ENCODE results near the gene PTPRN2.

The PTPRN2 gene

DNA sequence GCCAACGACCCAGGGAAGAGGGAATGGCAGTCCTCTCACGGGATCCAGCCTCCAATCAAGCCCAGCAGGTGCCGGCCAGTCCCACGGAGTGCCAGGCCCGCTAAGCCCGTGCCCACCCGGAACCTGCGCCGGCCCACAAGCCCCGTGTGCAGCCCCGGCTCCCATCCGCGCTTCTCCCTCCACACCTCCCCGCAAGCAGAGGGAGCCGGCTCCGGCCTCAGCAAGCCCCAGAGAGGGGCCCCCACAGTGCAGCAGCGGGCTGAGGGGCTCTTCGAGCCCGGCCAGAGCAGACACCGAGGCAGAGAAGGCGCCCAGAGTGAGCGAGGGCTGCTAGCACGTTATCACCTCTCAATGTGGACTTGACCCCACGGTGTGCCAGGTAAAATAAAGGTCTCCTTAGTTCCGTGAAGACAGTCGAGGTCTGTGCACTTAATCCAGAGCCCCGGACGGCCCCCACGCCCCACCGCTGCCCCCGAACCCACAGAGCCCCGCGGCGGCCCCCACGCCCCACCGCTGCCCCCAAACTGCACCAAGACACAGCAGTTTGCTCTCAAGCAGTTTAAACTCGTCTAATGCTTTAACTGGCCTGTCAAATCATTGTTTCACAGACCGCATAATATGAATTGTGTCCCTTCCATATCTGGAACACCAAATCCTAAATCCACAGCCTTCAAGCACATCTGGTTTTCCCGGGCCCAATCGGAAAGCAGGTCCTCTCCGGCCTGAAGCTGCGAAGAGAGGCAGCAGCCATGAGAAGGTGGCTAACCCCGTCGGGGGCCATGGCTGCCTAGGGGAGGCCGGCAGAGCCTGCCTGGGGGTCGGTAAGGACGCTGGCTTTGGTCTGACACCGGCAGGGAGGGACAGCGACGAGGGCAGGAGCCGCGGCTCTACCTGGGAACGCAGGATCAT, 307.8 kb downstream of the PTPRN2 start:
- Histone ChIP-seq H4K91ac (ENCODE audit: low read depth, low read length, poor library complexity) (no peak overlapping the region), H4K8ac (ENCODE audit: low read depth, low read length) (no peak overlapping the region), H3K4ac (ENCODE audit: low read length) (no peak overlapping the region), H3K27me3 (ENCODE audit: control insufficient read depth in 3 of 3, insufficient read depth in 3 of 3, low read depth in 1 of 3, low read length in 3 of 3) (peaks cover 0 to 9% (median 0%) of the 10 kb centered on the region in 3 experiments), H2AK5ac (ENCODE audit: low read depth, low read length) (peak overlapping the region; percentile 35), H2BK12ac (ENCODE audit: low read length) (peak overlapping the region; percentile 58), H3K4me1 (ENCODE audit: control insufficient read depth in 2 of 2, insufficient read depth in 1 of 2, low read depth in 1 of 2, low read length in 2 of 2) (no peaks in the 10 kb centered on the region), H2BK15ac (ENCODE audit: low read length) (peak overlapping the region; percentile 58), H3K18ac (ENCODE audit: low read length) (peak overlapping the region; percentile 55), H3K9me3 (replicated peaks in 1 of 2; ENCODE audit: control insufficient read depth in 2 of 2, insufficient read depth in 1 of 2, low read depth in 1 of 2, low read length in 2 of 2) (peaks cover 0 to 8% of the 10 kb centered on the region in 2 donors), H3K79me1 (ENCODE audit: low read depth, low read length) (no peaks in the 10 kb centered on the region), H3K27ac (replicated peaks; ENCODE audit: low read length) (no peak overlapping the region), H3K14ac (ENCODE audit: low read length) (peak overlapping the region; percentile 89), H2AFZ (ENCODE audit: low read length) (no peak overlapping the region), H3K36me3 (replicated peaks in 1 of 2; ENCODE audit: control insufficient read depth in 2 of 2, insufficient read depth in 2 of 2, low read length in 2 of 2) (no peaks in the 10 kb centered on the region), H2BK5ac (ENCODE audit: low read length) (no peak overlapping the region), H3K9ac (ENCODE audit: low read depth, low read length, poor library complexity) (no peak overlapping the region), H2BK120ac (ENCODE audit: low read depth, low read length) (no peak overlapping the region), H3K4me3 (ENCODE audit: low read length in 2 of 2) (no peak overlapping the region), H3K23ac (ENCODE audit: low read depth, low read length, poor library complexity) (no peak overlapping the region), H3K4me2 (ENCODE audit: insufficient read depth, low read length, poor library complexity, severe bottlenecking) (no peak overlapping the region)
- no CpG with 5 or more reads among the region's 53 CpGs for WGBS, 2 donors (ENCODE audit: extremely low coverage in 2 of 2, insufficient read length in 2 of 2, insufficient replicate concordance in 1 of 2)
- no peak for DNase-seq (ENCODE audit: low spot score)

GRCh38 chr7:158278745-158279320, 308.8 kb downstream of the PTPRN2 start:
- no peak overlapping the region for H2BK12ac ChIP-seq (ENCODE audit: low read length)

GRCh38 chr7:158277219-158278141, 310.1 kb downstream of the PTPRN2 start:
- Histone ChIP-seq H3K4me3 (ENCODE audit: low read length in 2 of 2) (peak overlapping the region in 1 of 2 donors; percentile 19), H2BK120ac (ENCODE audit: low read depth, low read length) (no peak overlapping the region), H2BK15ac (ENCODE audit: low read length) (no peak overlapping the region), H3K4me1 (ENCODE audit: control insufficient read depth in 2 of 2, insufficient read depth in 1 of 2, low read depth in 1 of 2, low read length in 2 of 2) (no peaks in the 10 kb centered on the region), H3K79me1 (ENCODE audit: low read depth, low read length) (no peaks in the 10 kb centered on the region), H4K91ac (ENCODE audit: low read depth, low read length, poor library complexity) (no peak overlapping the region), H3K36me3 (replicated peaks in 1 of 2; ENCODE audit: control insufficient read depth in 2 of 2, insufficient read depth in 2 of 2, low read length in 2 of 2) (no peaks in the 10 kb centered on the region), H3K18ac (ENCODE audit: low read length) (peak overlapping the region; percentile 70), H3K27me3 (ENCODE audit: control insufficient read depth in 3 of 3, insufficient read depth in 3 of 3, low read depth in 1 of 3, low read length in 3 of 3) (peaks cover 0 to 4% (median 0%) of the 10 kb centered on the region in 3 experiments), H4K8ac (ENCODE audit: low read depth, low read length) (no peak overlapping the region), H2BK12ac (ENCODE audit: low read length) (no peak overlapping the region), H3K4ac (ENCODE audit: low read length) (no peak overlapping the region), H3K14ac (ENCODE audit: low read length) (peak overlapping the region; percentile 1), H3K23ac (ENCODE audit: low read depth, low read length, poor library complexity) (peak overlapping the region; percentile 17), H2BK5ac (ENCODE audit: low read length) (peak overlapping the region; percentile 5), H2AFZ (ENCODE audit: low read length) (no peak overlapping the region), H3K4me2 (ENCODE audit: insufficient read depth, low read length, poor library complexity, severe bottlenecking) (no peak overlapping the region), H3K9ac (ENCODE audit: low read depth, low read length, poor library complexity) (no peak overlapping the region), H3K9me3 (replicated peaks in 1 of 2; ENCODE audit: control insufficient read depth in 2 of 2, insufficient read depth in 1 of 2, low read depth in 1 of 2, low read length in 2 of 2) (peaks cover 0 to 4% of the 10 kb centered on the region in 2 donors), H3K27ac (replicated peaks; ENCODE audit: low read length) (no peak overlapping the region), H2AK5ac (ENCODE audit: low read depth, low read length) (peak overlapping the region; percentile 75)
- no CpG with 5 or more reads among the region's 29 CpGs for WGBS, 2 donors (ENCODE audit: extremely low coverage in 2 of 2, insufficient read length in 2 of 2, insufficient replicate concordance in 1 of 2)
- no peak for DNase-seq (ENCODE audit: low spot score)

More at GRCh38 chr7:158278745-158279320, 308.8 kb downstream of the PTPRN2 start:
- no peaks in the 10 kb centered on the region for H3K79me1 ChIP-seq (ENCODE audit: low read depth, low read length)
- H3K27me3 ChIP-seq (ENCODE audit: control insufficient read depth in 3 of 3, insufficient read depth in 3 of 3, low read depth in 1 of 3, low read length in 3 of 3), result peaks cover 0 to 9% (median 0%) of the 10 kb centered on the region in 3 experiments
- no peak overlapping the region for H3K4ac ChIP-seq (ENCODE audit: low read length)
- no peak overlapping the region for H2BK120ac ChIP-seq (ENCODE audit: low read depth, low read length)
- H2BK5ac ChIP-seq (ENCODE audit: low read length), result no peak overlapping the region
- no peak overlapping the region for H3K27ac ChIP-seq (replicated peaks; ENCODE audit: low read length)
- peaks cover 0 to 8% of the 10 kb centered on the region in 2 donors for H3K9me3 ChIP-seq (replicated peaks in 1 of 2; ENCODE audit: control insufficient read depth in 2 of 2, insufficient read depth in 1 of 2, low read depth in 1 of 2, low read length in 2 of 2)
- H4K8ac ChIP-seq (ENCODE audit: low read depth, low read length), result no peak overlapping the region
- H2AK5ac ChIP-seq (ENCODE audit: low read depth, low read length), result no peak overlapping the region
- H3K18ac ChIP-seq (ENCODE audit: low read length), result no peak overlapping the region
- no peaks in the 10 kb centered on the region for H3K36me3 ChIP-seq (replicated peaks in 1 of 2; ENCODE audit: control insufficient read depth in 2 of 2, insufficient read depth in 2 of 2, low read length in 2 of 2)
- no peaks in the 10 kb centered on the region for H3K4me1 ChIP-seq (ENCODE audit: control insufficient read depth in 2 of 2, insufficient read depth in 1 of 2, low read depth in 1 of 2, low read length in 2 of 2)
- no peak overlapping the region for H3K4me2 ChIP-seq (ENCODE audit: insufficient read depth, low read length, poor library complexity, severe bottlenecking)
- no peak for DNase-seq (ENCODE audit: low spot score)
- no CpG with 5 or more reads among the region's 9 CpGs for WGBS, 2 donors (ENCODE audit: extremely low coverage in 2 of 2, insufficient read length in 2 of 2, insufficient replicate concordance in 1 of 2)
- H3K4me3 ChIP-seq (ENCODE audit: low read length in 2 of 2), result no peak overlapping the region
- no peak overlapping the region for H3K14ac ChIP-seq (ENCODE audit: low read length)
- H2BK15ac ChIP-seq (ENCODE audit: low read length), result no peak overlapping the region
- H4K91ac ChIP-seq (ENCODE audit: low read depth, low read length, poor library complexity), result no peak overlapping the region
- H2AFZ ChIP-seq (ENCODE audit: low read length), result no peak overlapping the region
- no peak overlapping the region for H3K23ac ChIP-seq (ENCODE audit: low read depth, low read length, poor library complexity)
- H3K9ac ChIP-seq (ENCODE audit: low read depth, low read length, poor library complexity), result no peak overlapping the region
